Bronchial epithelial cell (primary cell): Measurements from ENCODE around the gene ECE1. TPM values are rescaled to one million over a fixed set of nuclear protein-coding genes. Genes with fewer than 3 reads are reported as not detected.

ENCODE experiments used
- DNase-seq: peaks from one replicate; pipeline ENCODE4 v3.0.0-alpha.2; 2010; ENCODE audit warnings: low read depth
- FAIRE-seq: peaks from 2 replicates; lab custom pipeline; 2011; peaks lifted over from hg19 to GRCh38; lab: Jason Lieb, UNC
- H3K27me3 ChIP-seq: 2 replicates; pipeline ENCODE4 v1.5.1; 2011; ENCODE audit warnings: low read length; ENCODE audit not compliant: control insufficient read depth, insufficient read depth
- H3K36me3 ChIP-seq: 2 replicates; pipeline ENCODE4 v1.5.1; 2011; ENCODE audit warnings: low read length; ENCODE audit not compliant: control insufficient read depth, insufficient read depth
- H3K4me3 ChIP-seq: 2 replicates; pipeline ENCODE4 v1.5.1; 2011; ENCODE audit warnings: mild to moderate bottlenecking, low read depth, low read length, control low read depth
- CTCF ChIP-seq: IDR thresholded peaks from 2 replicates; pipeline ENCODE4 v1.5.1; 2011; ENCODE audit warnings: mild to moderate bottlenecking, moderate library complexity, low read length, control low read depth, inconsistent platforms; ENCODE audit not compliant: insufficient read depth, severe bottlenecking
- total RNA-seq: library from RNA; depleted of rRNA; stranded (reverse); fragments of >200 nt; gene quantifications from 2 replicates; pipeline ENCODE4 v1.2.1, GENCODE V29; 2014

Gene ECE1
- total RNA-seq, 1 donor from 2014 or later: 44.2 TPM

- TF ChIP-seq CTCF: no peak
- no peak for FAIRE-seq
- H3K36me3 ChIP-seq: peaks cover 12% of the 10 kb centered on the region
Observed at GRCh38 chr1:21263653-21264225, 26.5 kb downstream of the ECE1 start.

GRCh38 chr1:21263052-21263429 lies 27.2 kb downstream of the ECE1 start:
- DNase-seq (no peak), FAIRE-seq (no peak)
- Histone ChIP-seq H3K36me3 (peaks cover 6% of the 10 kb centered on the region), H3K27me3 (no peaks in the 10 kb centered on the region), H3K4me3 (no peak overlapping the region)
- TF ChIP-seq CTCF: no peak

More at GRCh38 chr1:21263653-21264225, 26.5 kb downstream of the ECE1 start:
- no peaks in the 10 kb centered on the region for H3K27me3 ChIP-seq
- H3K4me3 ChIP-seq: no peak overlapping the region
- DNase-seq: no peak

GRCh38 chr1:21262293-21263051 lies 27.8 kb downstream of the ECE1 start:
- no peak for DNase-seq
- Histone ChIP-seq H3K36me3 (peaks cover 7% of the 10 kb centered on the region), H3K4me3 (no peak overlapping the region), H3K27me3 (no peaks in the 10 kb centered on the region)
- peak; percentile 73 for FAIRE-seq
- TF ChIP-seq CTCF: no peak

- no peak overlapping the region for H3K4me3 ChIP-seq
- FAIRE-seq (peak; percentile 84), DNase-seq (peak; percentile 84)
- no peak for TF ChIP-seq CTCF
- H3K27me3 ChIP-seq: no peaks in the 10 kb centered on the region
- peaks cover 7% of the 10 kb centered on the region for H3K36me3 ChIP-seq
Observed at GRCh38 chr1:21261551-21262292, 28.5 kb downstream of the ECE1 start.

- Histone ChIP-seq H3K4me3 (no peak overlapping the region), H3K36me3 (peaks cover 7% of the 10 kb centered on the region), H3K27me3 (no peaks in the 10 kb centered on the region)
- FAIRE-seq (no peak), DNase-seq (no peak)
- TF ChIP-seq CTCF: no peak
Observed at GRCh38 chr1:21260405-21261125, 29.7 kb downstream of the ECE1 start.
